GM12875 (cell line): Measurements from ENCODE around the gene GRID1.

ENCODE experiments used
- H3K4me3 ChIP-seq: one replicate; pipeline ENCODE4 v1.5.1; 2011; ENCODE audit warnings: low read depth, low read length, control low read depth
- TF ChIP-seq, protein P1 (sequence below): IDR thresholded peaks from 2 replicates; pipeline ENCODE4 v1.5.1; 2011; ENCODE audit warnings: low read depth, mild to moderate bottlenecking, control low read depth, inconsistent platforms, low read length, moderate library complexity, borderline replicate concordance; ENCODE audit not compliant: insufficient read depth

The GRID1 gene

DNA sequence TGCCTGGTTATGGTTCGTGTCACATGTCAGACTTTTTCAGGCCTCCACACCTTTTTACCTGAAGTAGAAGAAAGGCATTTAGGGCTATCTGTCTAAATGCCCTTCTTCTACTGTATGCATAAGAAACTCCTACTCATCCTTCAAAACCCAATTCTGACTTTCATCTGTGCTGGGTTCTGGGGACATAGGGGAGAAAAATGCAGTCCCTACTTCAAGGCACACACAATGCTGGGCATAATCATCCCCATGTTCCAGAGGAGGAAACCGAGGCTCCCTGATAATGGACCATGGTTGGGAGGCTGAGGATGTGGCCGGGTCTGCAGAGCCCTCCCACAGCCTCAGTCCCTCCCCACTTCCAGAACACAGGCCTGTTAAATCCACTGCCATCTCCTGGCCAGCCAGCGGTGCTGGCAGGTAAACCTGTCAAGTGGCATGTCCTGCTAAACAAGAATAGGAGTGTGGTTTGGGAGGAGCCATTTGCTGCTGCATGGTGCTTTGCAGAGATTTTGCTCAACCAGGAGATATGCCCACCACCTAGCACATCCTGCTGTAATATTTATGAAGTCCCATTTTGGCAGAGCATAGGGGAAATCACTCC lies 32.0 kb downstream of the GRID1 start:
- TF ChIP-seq, protein P1, sequence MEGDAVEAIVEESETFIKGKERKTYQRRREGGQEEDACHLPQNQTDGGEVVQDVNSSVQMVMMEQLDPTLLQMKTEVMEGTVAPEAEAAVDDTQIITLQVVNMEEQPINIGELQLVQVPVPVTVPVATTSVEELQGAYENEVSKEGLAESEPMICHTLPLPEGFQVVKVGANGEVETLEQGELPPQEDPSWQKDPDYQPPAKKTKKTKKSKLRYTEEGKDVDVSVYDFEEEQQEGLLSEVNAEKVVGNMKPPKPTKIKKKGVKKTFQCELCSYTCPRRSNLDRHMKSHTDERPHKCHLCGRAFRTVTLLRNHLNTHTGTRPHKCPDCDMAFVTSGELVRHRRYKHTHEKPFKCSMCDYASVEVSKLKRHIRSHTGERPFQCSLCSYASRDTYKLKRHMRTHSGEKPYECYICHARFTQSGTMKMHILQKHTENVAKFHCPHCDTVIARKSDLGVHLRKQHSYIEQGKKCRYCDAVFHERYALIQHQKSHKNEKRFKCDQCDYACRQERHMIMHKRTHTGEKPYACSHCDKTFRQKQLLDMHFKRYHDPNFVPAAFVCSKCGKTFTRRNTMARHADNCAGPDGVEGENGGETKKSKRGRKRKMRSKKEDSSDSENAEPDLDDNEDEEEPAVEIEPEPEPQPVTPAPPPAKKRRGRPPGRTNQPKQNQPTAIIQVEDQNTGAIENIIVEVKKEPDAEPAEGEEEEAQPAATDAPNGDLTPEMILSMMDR, result no peak
- no peak overlapping the region for H3K4me3 ChIP-seq

DNA sequence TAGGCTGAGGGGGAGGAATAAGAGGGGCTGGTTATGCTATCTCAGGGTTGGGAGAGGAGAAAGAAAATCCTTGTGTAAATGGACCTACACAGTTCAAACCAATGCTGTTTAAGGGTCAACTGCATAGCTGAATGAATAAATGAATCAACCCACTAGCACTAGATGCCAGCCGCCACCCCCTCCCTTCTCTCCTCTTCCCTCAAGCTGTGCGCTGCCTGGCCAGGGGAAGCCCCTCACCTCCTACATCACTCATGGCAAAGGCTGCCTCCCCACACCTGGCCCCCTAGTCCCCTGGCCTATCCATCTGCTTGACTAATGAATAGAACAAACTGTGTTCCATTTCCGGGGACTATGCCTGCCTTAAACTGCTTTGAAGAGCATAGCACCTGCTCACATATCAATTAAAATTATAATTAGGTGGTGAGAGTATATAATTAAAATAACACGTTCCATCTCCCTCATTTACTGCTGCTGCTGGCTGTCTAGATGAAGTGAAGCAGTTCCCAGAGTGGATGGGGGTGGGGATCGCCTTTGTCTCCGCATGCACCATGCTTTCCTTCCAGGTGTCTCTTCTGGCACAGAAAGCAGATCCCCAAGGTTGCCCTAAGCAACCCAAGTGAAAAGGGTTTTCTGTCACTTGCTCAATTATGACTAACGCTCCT lies 32.6 kb downstream of the GRID1 start:
- no peak overlapping the region for H3K4me3 ChIP-seq
- TF ChIP-seq, protein P1, result no peak

DNA sequence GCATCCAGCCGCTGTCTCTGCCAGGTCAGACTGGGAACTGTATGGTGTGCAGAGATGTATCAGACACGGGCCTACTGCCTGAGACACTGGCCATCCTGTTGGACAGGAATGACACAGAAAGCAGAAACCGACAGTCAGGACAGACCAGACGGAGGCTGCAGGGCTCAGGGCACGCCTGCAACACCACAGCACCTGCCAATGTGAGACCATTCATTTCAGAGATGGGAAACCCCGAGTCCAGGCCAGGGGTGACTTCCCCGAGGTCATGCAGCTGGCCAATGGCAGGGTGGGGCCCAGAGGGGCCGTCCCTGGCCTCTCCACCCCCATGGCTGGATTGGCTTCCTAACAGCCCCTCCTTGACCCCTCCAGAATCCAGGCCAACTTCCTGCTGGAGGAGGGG lies 34.7 kb downstream of the GRID1 start:
- H3K4me3 ChIP-seq, result no peak overlapping the region
- TF ChIP-seq, protein P1, result no peak

DNA sequence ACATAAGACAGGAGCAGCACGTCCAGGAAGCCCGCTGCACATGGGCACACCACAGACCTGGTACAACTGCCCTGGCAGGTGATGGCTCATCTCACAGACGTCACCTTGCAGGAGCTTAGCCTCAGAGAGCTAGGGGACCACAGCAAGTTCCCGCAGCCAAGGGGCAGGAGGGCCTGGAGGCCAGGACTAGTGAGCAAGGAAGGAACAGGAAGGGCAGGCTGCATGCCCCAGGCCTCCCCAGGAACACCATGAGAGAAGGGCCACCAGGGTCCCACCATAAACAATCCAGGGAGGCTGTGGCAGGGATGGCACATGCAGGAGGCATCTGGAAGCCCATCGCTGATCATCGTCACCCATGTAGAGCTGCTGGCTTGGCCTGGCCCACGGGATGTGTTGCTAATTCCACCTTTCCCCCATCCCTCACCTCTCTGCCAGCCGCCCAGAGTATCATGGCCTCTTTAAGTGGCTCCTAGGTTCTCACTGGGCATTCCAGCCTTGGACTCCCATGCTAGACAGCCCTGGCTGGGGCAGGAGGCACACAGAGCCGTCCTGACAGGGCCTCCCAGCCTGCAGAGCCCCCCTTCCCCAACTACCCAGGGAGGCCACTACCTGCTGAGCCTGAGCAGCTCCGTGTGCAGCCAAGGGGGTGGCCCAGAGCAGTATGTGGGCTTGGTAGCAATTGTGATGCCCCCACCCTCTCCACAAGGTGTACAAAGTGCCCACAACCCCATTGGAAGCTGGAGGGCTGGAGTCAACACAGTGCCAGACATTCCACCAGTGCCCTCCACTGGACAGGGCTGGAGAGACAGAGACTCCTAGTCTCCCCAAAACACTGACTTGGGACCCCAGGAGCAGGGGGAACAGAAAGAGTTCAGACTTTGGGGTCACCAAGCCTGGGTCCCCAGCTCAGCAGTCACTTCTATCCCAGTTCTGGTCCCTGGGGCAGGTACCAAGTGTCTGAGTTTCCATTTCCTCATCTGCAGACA lies 35.5 kb downstream of the GRID1 start:
- TF ChIP-seq, protein P1, result no peak
- H3K4me3 ChIP-seq, result no peak overlapping the region

DNA sequence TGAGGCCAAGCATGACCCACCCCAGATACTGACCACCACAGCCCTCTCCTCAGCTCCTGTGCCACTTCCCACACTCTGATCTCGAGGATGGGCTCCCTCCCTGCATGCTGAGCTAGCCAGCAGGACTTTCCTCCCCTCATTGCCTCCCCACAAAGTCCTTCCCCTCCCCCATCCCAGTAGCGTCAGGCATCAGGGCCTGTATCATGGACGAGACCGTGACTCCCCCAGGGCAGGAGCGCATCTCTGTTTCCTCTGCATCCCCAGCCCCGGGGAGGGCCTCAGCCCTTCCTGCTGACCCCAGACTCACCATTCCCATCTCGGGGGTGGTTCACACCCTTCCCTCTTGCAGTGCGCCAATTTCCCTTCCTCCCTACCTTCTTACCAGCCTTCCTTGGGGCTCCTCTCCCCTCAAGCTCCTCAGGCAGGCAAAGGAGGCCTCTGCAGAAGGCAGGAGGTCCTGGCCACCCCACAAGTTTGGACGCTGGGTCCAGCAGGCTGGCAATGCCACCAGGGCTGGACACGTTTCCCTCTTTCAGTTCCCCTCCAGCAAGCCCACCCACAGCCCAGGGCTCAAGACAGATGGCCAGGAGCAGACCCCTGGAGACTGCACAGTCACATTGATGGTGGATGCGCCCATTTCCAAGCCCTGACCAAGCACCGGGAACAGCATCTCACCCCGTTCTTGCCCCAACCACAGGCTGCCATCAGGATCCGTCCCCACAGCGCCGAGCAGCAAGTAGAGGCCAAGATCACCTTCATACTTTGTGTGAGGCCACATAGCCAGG lies 36.5 kb downstream of the GRID1 start:
- H3K4me3 ChIP-seq, result no peak overlapping the region
- TF ChIP-seq, protein P1, result no peak

DNA sequence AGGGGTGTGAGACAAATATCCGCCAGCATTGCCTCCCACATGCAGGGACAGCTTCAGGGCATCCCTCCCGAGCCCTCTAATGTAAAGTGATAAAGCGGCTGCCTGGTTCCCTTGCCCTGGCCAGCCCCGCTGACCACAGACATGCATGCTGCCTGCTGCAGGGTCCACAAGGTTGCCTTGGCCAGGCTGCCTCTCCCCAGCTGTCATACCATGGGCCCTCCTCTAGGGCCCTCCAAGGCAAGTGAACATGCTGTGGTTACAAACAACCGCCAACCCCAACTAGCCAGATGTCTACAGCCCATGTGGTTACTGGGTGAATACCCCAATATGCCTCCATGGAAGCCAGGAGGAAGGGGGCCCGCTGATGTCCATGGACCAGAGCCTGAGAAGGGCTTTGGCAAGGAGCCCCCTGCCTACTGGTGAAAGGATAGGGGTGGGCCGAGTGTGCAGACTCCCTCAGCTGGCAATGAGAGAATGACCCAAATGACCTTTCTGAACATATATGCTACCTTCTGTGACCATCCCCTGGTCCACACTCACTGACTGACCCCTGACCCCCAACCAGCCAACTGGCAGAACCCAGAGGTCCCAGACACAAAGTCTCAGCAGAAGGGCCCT lies 37.4 kb downstream of the GRID1 start:
- H3K4me3 ChIP-seq, result no peak overlapping the region
- TF ChIP-seq, protein P1, result no peak
